Ramos (cell line): Measurements from ENCODE around the gene ANKRD6.

Experiments used
- in situ Hi-C: fragments of 300-500 bp; cut with MboI; formaldehyde crosslinking; loops from one replicate; pipeline ENCODE4 v1.14.3; 2022; ENCODE audit warnings: low sequenced_read_pairs; ENCODE audit not compliant: unreplicated experiment

The ANKRD6 gene

DNA sequence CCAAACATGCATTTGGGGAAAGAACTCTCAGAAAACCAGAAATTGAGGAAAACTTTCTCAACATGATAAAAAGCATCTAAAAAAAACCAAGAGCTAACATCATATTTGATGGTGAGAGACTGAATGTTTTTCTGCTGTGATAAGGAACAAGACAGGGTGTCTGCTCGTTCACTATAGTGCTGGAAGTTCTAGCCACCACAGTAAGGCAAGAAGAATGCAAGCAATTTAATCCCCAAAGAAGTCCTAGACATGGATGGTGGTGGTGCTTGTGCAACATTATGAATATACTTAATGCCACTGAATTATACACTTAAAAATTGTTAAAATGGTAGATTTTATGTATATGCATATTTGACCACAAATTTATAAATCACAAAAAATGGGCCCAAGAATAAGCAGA lies 152.2 kb downstream of the ANKRD6 start:
- in situ Hi-C loops = no loop called here

- in situ Hi-C loops = no loop called here
These were observed 156.5 kb downstream of the ANKRD6 start for GRCh38 chr6:89589297-89590025.

DNA sequence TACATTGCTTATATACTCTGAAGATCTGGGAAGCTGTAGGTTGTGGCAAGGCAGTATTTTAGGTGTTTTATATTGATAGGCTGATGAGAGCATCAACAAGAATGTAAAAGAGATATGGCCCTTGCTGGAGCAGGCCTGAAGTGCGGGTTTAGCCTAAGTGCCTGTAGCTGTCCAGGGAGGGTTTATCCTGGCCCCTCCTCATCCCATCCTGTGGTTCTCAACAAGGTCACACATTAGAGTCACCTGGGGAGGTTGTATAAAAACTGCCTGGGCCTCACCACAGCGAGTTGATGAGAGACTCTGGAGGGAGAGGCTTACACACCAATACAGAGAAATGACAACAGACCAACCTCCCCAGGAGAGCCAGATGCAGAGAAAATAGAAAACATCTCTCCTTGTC lies 157.2 kb downstream of the ANKRD6 start:
- in situ Hi-C loops = no loop called here

DNA sequence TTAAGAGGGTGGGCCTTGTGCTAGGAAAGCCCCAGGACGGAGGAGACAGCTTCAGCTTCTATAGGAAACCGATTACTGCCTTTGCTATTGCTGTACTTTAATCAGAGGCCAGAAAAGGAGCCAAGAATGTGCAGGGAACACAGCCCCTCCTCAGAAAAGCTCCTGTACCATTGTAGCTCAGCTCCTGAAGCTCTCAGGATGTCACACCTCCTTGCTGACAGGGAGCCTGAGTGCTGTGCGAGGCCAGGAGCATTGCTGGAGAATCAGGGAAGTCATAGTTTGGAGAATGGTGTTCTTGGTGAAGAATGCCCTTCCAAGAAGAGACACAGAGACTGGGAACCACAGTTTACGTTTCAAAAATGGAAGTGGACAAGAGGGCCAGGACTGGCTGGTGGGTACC lies 158.8 kb downstream of the ANKRD6 start:
- in situ Hi-C loops = no loop called here

GRCh38 chr6:89596056-89596455 lies 163.1 kb downstream of the ANKRD6 start:
- in situ Hi-C loops = no loop called here

GRCh38 chr6:89596484-89596883 lies 163.5 kb downstream of the ANKRD6 start:
- in situ Hi-C loops = no loop called here

DNA sequence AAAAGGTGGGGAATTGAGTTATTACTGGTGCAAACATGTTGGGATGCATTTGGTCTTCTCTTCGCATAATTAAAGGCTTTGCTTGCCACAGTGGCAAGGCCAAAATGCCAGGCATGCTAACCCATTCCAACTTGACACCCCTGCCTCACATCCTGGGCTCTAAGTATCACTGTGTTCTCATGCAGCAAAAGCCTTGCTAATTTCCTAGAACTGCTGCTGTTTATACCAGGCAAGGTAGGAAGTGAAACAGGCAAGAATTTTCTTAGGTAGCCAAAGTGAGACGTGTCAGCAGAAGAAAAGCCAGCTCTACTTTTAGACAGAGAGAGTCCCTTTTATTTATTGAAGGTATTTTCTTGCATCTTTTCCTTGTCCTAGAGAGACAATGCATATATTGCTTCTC lies 164.4 kb downstream of the ANKRD6 start:
- in situ Hi-C loops = no loop called here

GRCh38 chr6:89597988-89598387 lies 165.0 kb downstream of the ANKRD6 start:
- in situ Hi-C loops = no loop called here

DNA sequence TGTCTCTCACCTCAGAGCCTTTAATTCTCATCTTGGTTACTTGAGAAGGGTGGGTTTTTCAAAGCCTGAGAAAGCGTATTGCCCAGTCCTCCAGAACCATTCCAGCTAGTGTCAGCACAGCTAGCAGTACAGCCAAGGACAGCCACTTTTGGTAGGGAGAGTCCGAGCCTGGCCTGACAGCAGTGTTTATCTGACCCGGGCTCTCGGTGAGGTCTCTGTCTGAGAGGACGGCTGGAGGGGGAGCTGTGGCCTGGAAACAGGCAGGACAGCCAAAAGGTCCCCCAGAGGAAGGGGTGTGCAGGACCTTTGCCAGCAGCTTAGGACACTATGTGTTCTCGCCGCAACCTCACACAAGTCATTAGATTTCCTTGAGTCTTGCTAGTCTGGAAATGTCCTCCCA lies 166.8 kb downstream of the ANKRD6 start:
- in situ Hi-C loops = loop anchor here (25.0 kb wide), 1 partner anchor 162 kb away; the partner anchor contains the start of gene ANKRD6

DNA sequence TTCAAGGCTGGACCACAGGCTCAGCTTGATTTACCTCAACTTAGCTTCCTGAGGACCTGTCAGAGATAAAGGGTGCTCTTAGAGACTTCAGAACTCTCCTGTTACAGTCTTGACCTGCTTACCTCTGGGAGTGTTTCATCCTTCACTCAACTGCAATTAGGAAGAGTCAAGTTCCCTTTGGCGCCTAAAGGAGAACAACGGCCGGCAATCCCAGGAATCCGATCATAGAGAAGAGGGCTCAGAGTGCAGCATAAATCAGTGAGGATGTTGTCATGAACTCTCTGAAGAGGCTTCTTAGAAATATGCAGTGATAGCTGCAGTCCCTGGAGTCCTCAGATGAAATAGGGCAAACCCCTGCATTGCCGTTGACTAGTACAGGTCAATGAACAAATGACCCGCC lies 169.2 kb downstream of the ANKRD6 start:
- in situ Hi-C loops = loop anchor here (25.0 kb wide), 1 partner anchor 165 kb away; the partner anchor contains the start of gene ANKRD6

- in situ Hi-C loops = loop anchor here (25.0 kb wide), 1 partner anchor 167 kb away; the partner anchor contains the start of gene ANKRD6
These were observed 171.7 kb downstream of the ANKRD6 start for GRCh38 chr6:89604653-89605052.

DNA sequence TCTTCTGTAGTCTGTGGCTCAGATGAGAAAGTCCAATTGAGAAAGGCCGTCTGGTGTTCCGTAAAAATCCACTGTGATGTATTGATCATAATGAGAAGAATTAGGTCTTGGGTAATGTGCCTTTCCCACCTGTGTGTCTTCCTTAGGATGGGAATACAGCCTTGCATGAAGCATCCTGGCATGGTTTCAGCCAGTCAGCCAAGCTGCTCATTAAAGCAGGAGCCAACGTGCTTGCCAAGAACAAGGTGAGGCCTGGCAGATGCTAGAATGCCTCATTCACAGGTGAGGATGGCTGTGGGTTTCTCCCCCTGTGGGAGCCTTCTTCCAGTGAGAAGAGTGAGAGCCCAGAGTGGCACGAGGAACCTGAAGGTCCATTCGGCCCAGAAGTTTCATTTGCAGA lies 172.9 kb downstream of the ANKRD6 start:
- in situ Hi-C loops = loop anchor here (25.0 kb wide), 1 partner anchor 169 kb away; the partner anchor contains the start of gene ANKRD6

- in situ Hi-C loops = loop anchor here (10.0 to 25.0 kb wide), 2 partner anchors 173 to 635 kb away; partner anchors contain the start of gene ANKRD6
These were observed 177.2 kb downstream of the ANKRD6 start for GRCh38 chr6:89610149-89610642.

DNA sequence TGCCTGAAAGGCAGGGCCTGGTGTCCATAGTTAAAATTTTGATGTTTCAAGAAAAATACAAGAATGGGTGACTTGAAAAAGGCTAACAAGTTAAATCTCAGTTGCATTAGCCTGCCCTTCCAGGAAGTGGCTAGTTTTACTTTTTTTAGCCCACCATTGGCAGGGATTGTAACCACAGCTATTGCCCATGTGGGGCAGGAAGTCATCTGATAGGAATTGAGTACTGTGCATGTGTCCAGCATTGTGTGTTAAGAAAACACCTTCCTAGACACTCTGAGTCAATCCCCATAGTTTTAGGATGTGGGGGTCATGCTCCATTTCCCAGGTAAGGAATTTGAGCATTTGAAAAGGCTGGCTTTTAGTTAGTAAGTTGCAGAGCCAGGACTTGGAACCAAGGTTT lies 178.7 kb downstream of the ANKRD6 start:
- in situ Hi-C loops = loop anchor here (10.0 to 25.0 kb wide), 2 partner anchors 174 to 637 kb away; partner anchors contain the start of gene ANKRD6

- in situ Hi-C loops = loop anchor here (10.0 to 25.0 kb wide), 2 partner anchors 175 to 637 kb away; partner anchors contain the start of gene ANKRD6
These were observed 179.2 kb downstream of the ANKRD6 start for GRCh38 chr6:89612121-89612520.

- in situ Hi-C loops = loop anchor here (10.0 to 25.0 kb wide), 2 partner anchors 176 to 639 kb away; partner anchors contain the start of gene ANKRD6
These were observed 180.8 kb downstream of the ANKRD6 start for GRCh38 chr6:89613790-89614189.

- in situ Hi-C loops = loop anchor here (10.0 to 25.0 kb wide), 2 partner anchors 179 to 641 kb away; partner anchors contain the start of gene ANKRD6
These were observed 182.9 kb downstream of the ANKRD6 start for GRCh38 chr6:89615882-89616281.

GRCh38 chr6:89616531-89616930 lies 183.6 kb downstream of the ANKRD6 start:
- in situ Hi-C loops = loop anchor here (10.0 to 25.0 kb wide), 2 partner anchors 179 to 642 kb away; partner anchors contain the start of gene ANKRD6

- in situ Hi-C loops = loop anchor here (10.0 to 25.0 kb wide), 2 partner anchors 181 to 643 kb away; partner anchors contain the start of gene ANKRD6
These were observed 185.1 kb downstream of the ANKRD6 start for GRCh38 chr6:89618026-89618425.

GRCh38 chr6:89619567-89619966 lies 186.6 kb downstream of the ANKRD6 start:
- in situ Hi-C loops = loop anchor here (10.0 to 25.0 kb wide), 2 partner anchors 182 to 645 kb away; partner anchors contain the start of gene ANKRD6

- in situ Hi-C loops = loop anchor here (25.0 kb wide), 1 partner anchor 186 kb away; the partner anchor contains the start of gene ANKRD6
These were observed 190.8 kb downstream of the ANKRD6 start for GRCh38 chr6:89623749-89624148.
